AG08395 (cell line): ENCODE measurements around the gene UBE4B.

ENCODE experiments used
- DNase-seq: peaks from one replicate; pipeline ENCODE4 v3.0.0; 2012; ENCODE audit warnings: mixed read lengths, low spot score

Gene UBE4B

DNA sequence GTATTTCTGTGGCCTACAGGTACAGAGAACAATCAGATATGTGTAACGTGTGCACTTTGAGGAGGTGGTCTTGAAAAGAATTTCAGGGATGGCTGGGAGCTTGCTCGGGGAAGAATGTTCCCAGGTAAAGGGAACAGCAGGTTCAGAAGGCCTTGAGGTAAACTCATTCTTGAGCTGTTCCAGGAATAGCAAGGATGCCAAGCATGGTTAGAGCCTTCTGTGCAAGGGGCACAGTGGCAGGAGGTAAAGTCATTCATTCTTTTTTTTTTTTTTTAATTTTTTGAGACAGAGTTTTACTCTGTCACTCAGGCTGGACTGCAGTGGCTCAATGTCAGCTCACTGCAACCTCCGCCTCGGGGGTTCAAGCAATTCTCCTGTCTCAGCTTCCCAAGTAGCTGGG is 10.0 kb downstream of the UBE4B start:
- DNase-seq = no peak

- DNase-seq = no peak
Observed at GRCh38 chr1:10045480-10046355, 13.0 kb downstream of the UBE4B start.

DNA sequence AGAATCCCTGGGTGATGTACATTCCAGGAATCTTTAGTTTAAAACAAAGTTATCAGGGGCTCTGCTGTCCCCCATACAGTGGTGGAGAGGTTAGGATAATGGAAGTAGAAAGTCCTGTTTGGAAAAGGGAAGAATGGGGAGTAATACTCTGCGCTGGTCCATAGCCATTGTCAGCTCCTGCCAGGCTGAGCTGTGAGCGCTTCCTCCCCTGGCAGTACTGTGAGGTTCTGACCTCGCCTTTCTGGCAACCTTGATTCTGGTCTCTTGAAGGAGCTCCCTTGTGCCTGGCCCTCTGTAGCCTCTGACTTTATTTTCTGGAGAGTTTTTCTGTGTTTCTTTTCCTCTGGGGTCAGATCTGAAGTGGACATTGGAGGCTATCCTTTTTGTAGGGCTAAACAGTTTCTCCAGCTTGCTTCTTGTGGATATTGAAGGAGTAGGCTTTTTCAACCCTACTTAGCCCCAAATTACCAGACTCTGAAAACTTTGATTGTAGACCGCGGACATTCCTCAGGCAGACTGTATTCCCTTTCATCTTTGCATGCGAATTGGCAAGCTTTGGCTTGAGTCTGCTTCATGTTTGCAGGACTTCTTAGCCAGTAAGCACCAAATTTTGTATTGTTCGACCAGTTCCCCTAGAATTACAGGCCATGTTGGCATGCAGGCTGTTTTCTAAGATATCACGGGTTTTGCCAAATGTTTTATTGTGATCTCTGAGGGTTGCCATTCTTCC is 13.8 kb downstream of the UBE4B start:
- DNase-seq = no peak

GRCh38 chr1:10048601-10049000 is 15.8 kb downstream of the UBE4B start:
- no peak for DNase-seq

DNA sequence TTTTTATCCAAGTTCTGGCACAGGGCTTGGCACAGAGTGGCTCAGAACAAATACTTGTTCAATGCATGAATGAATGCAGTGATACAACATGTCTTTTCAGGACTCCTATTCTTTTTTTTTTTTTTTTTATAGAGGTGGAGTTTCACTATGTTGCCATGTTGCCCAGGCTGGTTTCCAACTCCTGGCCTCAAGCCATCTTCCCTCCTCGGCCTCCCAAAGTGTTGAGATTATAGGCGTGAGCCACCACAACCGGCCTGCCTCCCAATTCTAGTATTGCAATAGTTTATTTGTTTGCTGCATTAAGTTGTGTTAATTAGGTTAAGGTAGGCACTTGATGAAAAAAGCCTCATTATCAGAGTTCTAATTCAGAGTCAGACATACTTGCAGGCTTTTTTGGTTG is 17.9 kb downstream of the UBE4B start:
- DNase-seq = no peak

GRCh38 chr1:10051656-10052055 is 18.9 kb downstream of the UBE4B start:
- no peak for DNase-seq

DNA sequence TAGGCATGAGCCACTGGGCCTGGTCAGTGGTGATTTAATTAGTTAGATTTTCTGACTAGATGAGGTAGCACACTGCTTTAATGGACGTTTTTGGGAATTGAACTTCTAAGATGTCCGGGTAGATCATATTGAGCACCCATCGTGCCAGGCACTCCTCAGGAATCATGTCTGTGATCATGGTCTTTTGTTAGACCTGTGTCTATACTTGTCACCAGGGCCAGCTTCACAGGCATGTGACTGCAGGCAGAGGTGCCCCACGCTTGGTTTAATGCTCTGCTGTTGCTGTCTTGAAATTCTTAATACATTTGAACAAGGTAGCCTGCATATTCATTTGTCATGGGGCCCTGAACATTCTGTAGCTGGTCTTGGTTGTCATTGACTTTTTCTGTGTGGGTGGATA is 19.6 kb downstream of the UBE4B start:
- no peak for DNase-seq

- DNase-seq = no peak
Observed at GRCh38 chr1:10054465-10054864, 21.7 kb downstream of the UBE4B start.

DNA sequence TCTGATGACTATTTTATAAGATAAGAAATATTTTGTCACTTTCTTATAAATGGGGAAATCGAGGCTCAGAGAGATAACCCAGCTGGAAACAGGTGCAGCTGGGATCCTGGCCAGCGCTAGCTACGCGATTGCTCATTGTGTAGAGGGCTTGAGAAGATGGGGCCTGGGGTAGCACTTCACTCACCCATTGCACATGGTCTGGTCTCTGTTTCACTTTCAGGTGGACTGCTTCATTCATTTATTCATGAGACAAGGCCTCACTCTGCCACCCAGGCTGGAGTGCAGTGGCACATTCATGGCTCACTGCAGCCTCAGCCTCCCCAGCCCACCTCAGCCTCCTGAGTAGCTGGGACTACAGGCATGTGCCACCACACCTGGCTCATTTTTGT is 23.8 kb downstream of the UBE4B start:
- DNase-seq = no peak

GRCh38 chr1:10057343-10057742 is 24.6 kb downstream of the UBE4B start:
- DNase-seq = no peak

DNA sequence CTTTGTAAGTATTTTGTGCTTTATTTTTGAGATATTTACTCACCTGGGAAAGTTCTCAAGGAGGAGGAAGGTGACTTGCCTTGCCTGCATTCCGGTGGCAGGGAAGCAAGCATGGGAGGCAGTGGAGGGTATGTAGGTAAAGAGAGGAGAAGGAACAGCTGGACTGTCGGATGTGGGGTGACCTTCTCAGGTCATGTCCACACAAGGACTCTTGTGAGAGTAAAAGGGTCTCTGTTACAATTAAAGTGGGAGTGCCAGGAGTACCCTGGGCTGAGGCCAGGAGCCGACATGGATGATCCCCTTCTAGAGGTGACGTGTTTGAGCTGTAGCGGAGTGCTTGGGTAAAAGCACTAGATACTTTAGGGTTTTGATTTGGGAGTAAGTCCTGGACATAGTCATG is 25.0 kb downstream of the UBE4B start:
- no peak for DNase-seq

DNA sequence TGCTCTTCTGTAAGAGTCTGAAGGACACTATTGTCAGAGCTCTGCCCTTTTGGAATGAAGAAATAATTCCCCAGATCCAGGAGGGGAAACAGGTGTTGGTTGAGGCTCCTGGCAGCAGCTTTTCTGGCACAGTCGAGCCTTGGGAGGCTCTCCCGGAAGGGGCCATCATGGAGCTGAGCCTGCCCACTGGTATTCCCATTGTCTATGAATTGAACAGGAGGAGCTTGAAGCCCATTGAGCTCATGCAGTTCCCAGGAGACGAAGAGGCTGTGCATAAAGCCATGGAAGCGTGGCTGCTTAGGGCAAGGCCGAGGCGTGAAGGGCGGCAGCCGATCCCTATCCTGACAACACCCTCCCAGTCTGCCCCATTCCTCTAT is 26.6 kb downstream of the UBE4B start:
- DNase-seq = no peak

DNA sequence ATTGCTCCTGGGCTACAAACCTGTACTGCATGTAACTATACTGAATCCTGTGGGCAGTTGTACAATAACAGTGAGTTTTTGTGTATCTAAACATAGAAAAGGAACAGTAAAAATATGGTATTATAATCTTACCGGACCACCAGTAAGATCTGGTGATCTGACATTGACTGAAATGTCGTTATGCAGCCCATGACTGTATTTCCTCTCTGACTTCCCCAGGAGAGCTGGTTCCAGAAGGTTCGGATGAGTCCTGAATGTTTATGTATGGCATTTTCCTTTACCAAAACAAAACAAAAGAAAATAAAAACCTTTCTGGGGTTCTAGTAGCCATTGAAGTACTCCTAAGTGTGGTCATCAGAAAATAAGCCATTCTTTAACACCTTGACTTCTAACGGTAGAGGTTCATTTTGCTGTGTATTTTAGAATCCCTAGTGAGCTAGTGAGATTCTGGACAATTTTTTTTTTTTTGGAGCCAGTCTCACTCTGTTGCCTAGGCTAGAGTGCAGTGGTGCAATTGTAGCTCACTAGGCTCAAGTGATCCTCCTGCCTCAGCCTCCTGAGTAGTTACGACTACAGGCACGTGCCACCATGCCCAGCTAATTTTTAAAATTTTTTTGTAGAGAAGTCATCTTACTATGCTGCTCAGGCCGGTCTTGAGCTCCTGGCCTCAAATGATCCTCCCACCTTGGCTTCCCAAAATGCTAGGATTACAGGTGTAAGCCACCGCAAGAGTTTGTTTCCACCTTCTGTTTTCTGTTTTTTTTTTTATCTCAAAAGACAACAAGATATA is 27.7 kb downstream of the UBE4B start:
- DNase-seq = no peak

- DNase-seq = no peak
Observed at GRCh38 chr1:10061276-10061675, 28.5 kb downstream of the UBE4B start.

GRCh38 chr1:10063878-10064277 is 31.1 kb downstream of the UBE4B start:
- DNase-seq = no peak

- no peak for DNase-seq
Observed at GRCh38 chr1:10064416-10065343, 31.9 kb downstream of the UBE4B start.

DNA sequence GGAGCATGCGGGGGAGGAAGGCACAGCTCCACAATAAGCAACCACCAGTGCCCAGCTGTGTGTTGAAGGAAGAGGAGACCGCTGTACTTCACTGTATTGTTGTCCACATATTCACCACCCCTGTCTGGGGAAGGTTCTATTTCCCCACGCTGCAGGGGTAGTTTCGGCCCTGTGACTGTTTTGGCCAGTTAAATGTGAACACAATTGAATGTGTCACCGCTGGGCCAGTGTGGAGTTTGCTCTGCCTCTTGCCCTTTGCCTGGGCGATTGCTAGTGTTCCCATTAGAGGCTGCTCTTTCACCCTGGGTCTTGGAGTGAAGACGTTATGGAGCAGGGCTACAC is 32.6 kb downstream of the UBE4B start:
- DNase-seq = no peak

- DNase-seq = no peak
Observed at GRCh38 chr1:10065760-10066159, 33.0 kb downstream of the UBE4B start.

DNA sequence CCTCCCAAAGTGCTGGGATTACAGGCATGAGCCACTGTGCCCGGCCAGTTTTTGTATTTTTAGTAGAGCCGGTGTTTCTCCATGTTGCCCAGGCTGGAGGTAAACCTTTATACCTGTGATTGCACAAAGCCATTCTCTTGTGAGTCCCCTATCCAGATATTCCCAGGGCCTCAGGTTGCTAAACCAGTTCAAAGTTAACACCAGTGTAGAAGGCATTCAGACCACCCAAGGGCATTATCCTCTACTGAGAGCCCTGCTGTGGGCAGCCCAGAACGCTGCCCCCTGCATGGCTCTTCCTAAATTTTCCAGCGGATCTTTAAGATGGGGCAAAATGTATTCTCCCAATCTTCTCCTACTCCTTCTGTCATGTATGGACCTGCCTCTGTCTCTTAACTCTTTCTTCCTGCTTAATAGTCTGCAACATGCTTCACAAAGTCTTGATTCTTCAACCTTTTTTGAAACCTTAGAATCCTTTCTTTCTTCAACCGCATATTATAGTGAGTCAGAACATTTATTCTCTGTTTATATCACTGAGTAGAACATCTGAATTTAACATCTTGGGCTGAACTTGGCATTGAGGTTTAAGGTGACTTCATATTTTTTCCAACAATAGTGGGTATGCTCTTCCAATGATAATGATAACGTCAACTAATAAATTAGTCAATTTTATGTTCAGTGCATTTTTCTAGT is 36.0 kb downstream of the UBE4B start:
- DNase-seq = no peak

DNA sequence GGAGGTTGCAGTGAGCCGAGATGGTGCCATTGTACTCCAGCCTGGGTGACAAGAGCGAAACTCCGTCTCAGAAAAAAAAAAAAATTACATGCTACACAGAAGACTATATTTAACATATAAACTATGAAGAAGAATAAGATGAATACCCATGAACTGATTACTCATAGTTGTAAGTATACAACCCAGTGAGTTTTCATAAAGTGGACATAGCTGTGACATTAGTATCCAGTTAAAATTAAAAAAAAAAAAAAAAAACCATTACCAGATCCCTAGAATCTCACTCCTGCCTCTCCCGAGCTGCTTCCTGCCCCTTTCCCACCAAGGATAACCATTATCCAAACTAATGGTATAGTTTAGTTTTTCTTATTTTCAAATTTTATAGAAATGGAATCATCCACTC is 37.4 kb downstream of the UBE4B start:
- DNase-seq = no peak

GRCh38 chr1:10071640-10072039 is 38.9 kb downstream of the UBE4B start:
- DNase-seq = no peak
